ENCODE data around the gene GLIPR2.
"Not testable (repeated sequence)": the region's sequence is repeated elsewhere in the genome, so short reads cannot be mapped to it uniquely, and the experiment has no call there.

GLIPR2 gene, protein sequence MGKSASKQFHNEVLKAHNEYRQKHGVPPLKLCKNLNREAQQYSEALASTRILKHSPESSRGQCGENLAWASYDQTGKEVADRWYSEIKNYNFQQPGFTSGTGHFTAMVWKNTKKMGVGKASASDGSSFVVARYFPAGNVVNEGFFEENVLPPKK

GRCh38 chr9:36136272-36136893 lies at the start of gene GLIPR2:
Gene GLIPR2, plus strand, starts transcription at chr9:36136733. Its CDS starts 46 bp downstream, at chr9:36136779.
- peak; percentile 79 for DNase-seq

DNA sequence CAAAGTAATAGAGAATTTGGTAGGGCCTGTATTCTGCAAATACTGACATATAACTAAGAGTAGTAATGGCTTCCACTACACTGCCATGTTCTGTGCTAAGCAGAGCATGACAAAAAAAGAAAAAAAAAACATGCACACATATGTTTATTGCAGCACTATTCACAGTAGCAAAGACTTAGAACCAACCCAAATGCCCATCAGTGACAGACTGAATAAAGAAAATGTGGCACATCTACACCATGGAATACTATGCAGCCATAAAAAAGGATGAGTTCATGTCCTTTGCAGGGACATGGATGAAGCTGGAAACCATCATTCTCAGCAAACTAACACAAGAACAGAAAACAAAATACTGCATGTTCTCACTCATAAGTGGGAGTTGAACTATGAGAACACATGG lies 49.5 kb upstream of the GLIPR2 start:
- not testable (repeated sequence) for DNase-seq

GRCh38 chr9:36088020-36088419 lies 48.5 kb upstream of the GLIPR2 start:
- DNase-seq = no peak

DNA sequence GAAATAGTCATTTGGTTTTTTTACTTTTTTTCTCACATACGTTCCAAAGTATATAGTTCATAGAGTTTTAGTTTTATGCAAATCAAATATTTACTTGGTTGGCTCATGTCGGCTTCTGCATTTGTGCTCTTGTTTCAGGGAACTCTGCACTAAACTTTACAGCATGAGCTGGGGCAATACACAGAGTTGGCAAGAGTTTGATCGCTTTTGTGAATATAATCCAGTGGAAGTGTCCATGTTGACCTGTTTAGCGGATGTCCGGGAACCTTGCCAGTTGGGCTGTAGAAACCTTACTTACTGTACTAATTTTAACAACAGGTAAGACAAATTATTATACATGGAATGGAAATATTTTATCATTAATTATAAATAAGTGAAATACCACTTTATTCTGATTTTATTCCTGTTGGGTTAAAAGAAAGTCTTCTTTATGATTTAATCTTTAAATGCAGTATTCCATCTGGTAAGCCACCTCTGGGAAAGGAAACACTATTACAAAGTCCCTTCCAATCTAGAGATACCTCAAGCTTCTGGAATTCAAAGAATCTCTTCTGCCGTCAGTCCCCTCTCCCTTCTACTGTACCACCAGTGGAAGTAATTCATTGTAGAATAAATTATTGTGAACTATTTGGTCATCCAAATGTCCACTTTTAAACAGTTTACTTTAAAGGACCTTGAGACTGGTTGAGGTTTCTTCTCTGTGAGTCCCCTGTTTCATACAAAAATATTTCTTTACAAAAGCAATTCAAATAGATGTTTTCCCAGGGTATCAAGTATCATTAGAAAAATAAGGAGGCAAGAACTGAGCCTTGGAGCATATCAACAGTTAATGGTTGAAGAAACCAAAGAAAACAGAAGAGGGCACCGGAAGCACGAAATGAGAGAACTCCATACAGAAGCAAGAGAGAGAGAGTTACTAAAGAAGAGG lies 45.2 kb upstream of the GLIPR2 start:
- no peak for DNase-seq

- no peak for DNase-seq
Observed at GRCh38 chr9:36092014-36092413, 44.5 kb upstream of the GLIPR2 start.

- no peak for DNase-seq
Observed at GRCh38 chr9:36092509-36093215, 43.9 kb upstream of the GLIPR2 start.

- no peak for DNase-seq
Observed at GRCh38 chr9:36093384-36093783, 43.1 kb upstream of the GLIPR2 start.

- no peak for DNase-seq
Observed at GRCh38 chr9:36099718-36100117, 36.8 kb upstream of the GLIPR2 start.

- DNase-seq = no peak
Observed at GRCh38 chr9:36100532-36100931, 36.0 kb upstream of the GLIPR2 start.

- DNase-seq = no peak
Observed at GRCh38 chr9:36101916-36102741, 34.4 kb upstream of the GLIPR2 start.

DNA sequence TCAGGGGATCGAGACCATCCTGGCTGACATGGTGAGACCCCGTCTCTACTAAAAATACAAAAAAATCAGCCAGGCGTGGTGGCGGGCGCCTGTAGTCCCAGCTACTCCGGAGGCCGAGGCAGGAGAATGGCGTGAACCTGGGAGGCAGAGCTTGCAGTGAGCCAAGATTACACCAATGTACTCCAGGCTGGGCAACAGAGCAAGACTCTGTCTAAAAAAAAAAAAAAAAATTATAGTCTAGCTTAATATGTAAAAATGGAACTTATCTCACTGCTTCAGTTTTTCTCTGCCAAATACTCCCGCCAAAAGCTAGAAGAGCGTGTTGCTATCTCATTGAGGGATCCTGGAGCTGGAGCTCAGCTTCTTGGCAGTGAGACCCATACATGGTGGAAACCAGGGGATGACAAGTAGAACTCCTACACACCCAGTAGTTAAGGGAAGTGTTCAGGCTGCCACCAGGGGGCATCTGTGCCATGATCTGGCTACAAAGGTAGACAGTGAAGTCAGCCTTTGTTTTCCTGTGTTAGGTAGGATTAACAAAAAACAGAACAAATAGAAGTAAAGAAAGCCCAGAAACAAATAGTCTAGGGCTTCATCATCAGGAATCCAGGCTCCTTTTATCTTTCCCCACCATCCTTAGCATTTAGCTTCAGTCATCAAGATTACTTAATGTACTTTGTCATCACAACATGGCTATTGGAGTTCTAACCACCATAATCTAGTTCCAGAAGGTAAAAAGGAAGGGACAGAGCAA lies 33.6 kb upstream of the GLIPR2 start:
- DNase-seq = peak; percentile 82

DNA sequence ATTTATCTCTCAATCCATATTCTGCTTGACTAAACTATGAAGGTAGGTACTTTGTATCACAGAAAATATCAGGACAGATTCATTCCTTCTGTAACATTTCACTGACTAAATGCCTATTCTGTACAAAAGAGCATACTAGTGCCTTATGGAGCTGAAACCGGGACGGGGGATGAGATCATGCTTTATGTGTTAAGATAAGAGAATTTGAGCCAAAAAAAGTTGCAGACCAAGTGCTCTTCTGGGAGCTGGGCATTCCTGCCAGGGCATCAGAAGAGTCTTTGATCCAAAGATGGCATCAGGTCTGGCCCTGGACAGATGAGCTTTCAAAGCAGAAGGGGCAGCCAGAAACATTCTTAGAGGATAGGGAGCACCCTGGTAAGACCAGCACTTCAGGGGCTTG lies 27.5 kb upstream of the GLIPR2 start:
- DNase-seq = no peak

- no peak for DNase-seq
Observed at GRCh38 chr9:36110434-36110833, 26.1 kb upstream of the GLIPR2 start.

DNA sequence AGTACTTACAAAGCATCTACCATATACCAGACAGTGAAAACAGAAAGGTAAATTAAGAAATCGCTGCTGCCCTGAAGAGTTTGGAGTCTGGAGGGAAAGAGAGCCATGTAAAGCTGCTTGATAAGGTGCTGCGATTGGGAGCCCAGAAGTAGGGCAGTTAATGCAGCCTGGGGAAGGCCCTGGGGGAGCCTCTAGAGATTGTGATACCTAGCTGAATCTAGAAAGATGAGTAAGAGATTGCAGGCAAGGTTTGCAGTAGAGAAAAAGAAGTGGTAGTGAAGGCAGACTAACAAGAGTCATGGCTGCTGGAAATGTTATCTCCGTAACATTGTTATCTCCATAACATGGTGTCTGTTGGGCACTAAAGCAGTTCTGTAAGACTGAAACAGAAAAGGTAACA lies 24.0 kb upstream of the GLIPR2 start:
- no peak for DNase-seq

DNA sequence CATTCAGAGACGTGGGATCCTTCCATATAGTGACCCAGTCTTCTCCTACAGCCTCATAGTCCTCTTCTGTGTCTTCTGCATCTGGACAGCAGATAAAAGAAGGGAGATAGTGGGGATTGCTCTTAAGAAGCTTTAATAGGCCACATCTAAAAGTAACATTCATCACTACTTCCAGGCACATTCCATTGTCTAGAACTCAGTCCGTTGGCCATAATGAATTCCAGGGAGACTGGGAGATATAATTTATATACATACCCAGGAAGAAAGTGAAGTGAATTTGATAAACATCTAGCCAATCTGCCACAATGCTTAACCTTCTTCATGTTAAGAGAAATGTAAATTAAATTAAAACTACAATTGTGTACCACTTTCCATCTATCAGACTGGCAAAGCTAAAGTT lies 22.5 kb upstream of the GLIPR2 start:
- DNase-seq = no peak

GRCh38 chr9:36116593-36116992 lies 19.9 kb upstream of the GLIPR2 start:
- no peak for DNase-seq

GRCh38 chr9:36118201-36118600 lies 18.3 kb upstream of the GLIPR2 start:
- DNase-seq = no peak

DNA sequence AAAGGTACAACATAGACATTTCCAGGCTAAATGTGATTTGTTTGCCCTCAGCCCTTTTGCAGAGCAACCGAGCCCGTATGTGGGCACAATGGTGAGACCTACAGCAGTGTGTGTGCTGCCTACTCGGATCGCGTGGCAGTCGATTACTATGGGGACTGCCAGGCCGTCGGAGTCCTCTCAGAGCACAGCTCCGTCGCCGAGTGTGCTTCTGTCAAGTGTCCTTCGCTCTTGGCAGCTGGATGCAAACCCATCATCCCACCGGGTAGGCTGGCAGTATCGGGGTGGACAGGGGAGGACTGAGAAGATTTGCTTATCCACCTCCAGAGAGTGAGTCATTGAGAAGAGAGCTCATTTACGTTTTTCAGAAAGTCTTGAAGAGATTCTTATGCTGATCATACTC lies 17.8 kb upstream of the GLIPR2 start:
- no peak for DNase-seq

DNA sequence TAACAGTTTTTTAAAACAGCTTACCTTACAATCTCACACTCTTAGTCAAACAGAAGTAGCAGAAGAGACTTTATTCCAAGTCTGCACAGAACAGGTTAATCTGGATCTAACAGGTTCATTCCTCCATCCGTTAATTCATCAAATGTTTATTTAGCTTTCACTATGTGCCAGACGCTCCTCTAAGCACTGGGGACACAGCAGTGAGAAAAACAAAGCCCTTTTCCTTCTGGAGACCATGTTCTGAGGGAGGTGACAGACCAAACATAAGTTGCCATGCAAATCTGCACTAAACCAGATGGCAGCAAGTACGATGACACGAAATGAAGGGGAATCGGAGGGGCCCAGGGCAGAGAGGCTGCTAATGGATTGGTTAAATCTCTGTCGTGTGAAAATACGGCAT lies 17.1 kb upstream of the GLIPR2 start:
- DNase-seq = no peak

DNA sequence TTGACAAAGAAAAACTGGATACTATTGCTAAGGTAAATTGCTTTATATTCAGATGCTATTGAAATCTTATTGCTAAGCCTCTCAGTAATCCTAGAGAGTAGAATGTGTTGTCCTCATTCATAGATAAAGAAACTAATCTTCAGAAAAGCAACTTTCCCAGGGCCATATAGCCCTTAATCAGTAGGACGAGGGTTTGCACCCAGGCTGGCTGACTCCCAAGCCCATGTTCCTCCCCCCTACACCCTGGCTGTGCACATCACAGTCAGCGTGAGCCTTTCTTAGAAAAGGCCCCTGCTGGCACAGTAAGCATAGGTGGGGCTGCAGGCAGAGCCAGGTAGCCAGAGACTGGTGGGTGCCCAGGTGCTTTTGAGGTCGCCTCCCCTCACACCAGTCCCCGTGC lies 15.8 kb upstream of the GLIPR2 start:
- DNase-seq = peak; percentile 19

DNA sequence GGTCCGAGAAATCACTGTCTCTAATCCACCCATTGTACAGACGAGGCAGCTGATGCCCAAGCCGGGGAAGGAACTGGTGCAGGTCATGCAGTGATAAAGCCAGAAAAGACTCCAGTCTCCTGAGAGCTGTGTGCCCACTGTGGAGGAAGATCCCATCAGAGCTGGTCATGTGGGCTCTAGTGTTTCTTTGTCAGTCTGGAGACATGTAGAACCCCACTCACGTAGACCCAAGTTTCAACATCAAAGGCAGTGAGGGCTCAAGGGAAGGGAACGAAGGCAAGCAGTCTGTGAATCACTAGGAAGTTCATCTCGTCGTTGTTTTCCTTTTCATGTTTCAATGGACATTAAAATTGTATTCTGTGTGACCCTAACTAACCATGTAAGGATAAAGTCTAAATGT lies 14.6 kb upstream of the GLIPR2 start:
- DNase-seq = no peak

- DNase-seq = no peak
Observed at GRCh38 chr9:36123515-36123914, 13.0 kb upstream of the GLIPR2 start.

All from NCI-H69 (cell line).